Osteoblast (primary cell): ENCODE results near the gene NECTIN2. TPM values are rescaled to one million over a fixed set of nuclear protein-coding genes. Genes with fewer than 3 reads are reported as not detected.
"Not testable (repeated sequence)": the region's sequence is repeated elsewhere in the genome, so short reads cannot be mapped to it uniquely, and the experiment has no call there.

ENCODE experiments used
- DNase-seq: peaks from one replicate; pipeline ENCODE4 v3.0.0; 2011; ENCODE audit warnings: low spot score, mixed read lengths; ENCODE audit not compliant: insufficient read length; ENCODE audit errors: missing footprints
- H2AFZ ChIP-seq: 2 replicates; pipeline ENCODE4 v1.6.0; 2011; ENCODE audit warnings: mild to moderate bottlenecking, low read length
- H3K27ac ChIP-seq: 2 replicates; pipeline ENCODE4 v1.5.1; 2011; ENCODE audit warnings: mild to moderate bottlenecking, low read depth, low read length, moderate library complexity
- H3K27me3 ChIP-seq: 2 replicates; pipeline ENCODE4 v1.6.0; 2012; ENCODE audit warnings: mild to moderate bottlenecking, control low read depth, inconsistent platforms, low read length, moderate library complexity; ENCODE audit not compliant: insufficient read depth
- H3K36me3 ChIP-seq: 2 replicates; pipeline ENCODE4 v1.5.1; 2011; ENCODE audit warnings: mild to moderate bottlenecking, low read length, control low read depth, moderate library complexity; ENCODE audit not compliant: insufficient read depth
- H3K4me1 ChIP-seq: 2 replicates; pipeline ENCODE4 v1.5.1; 2011; ENCODE audit warnings: mild to moderate bottlenecking, low read length, control low read depth, moderate library complexity; ENCODE audit not compliant: insufficient read depth
- H3K4me2 ChIP-seq: 2 replicates; pipeline ENCODE4 v1.6.0; 2011; ENCODE audit warnings: mild to moderate bottlenecking, low read length; ENCODE audit not compliant: insufficient read depth
- H3K4me3 ChIP-seq: fragments of 200-600 bp; sonication (generic); 3 replicates; pipeline ENCODE4 v1.5.1; 2012; ENCODE audit warnings: mild to moderate bottlenecking, low read length, inconsistent platforms; ENCODE audit not compliant: insufficient read depth
- H3K79me2 ChIP-seq: 2 replicates; pipeline ENCODE4 v1.6.0; 2012; ENCODE audit warnings: mild to moderate bottlenecking, low read length, control low read depth, inconsistent platforms; ENCODE audit not compliant: insufficient read depth
- H3K9me3 ChIP-seq: 2 replicates; pipeline ENCODE4 v1.5.1; 2011; ENCODE audit warnings: low read depth, low read length, control low read depth
- H4K20me1 ChIP-seq: 2 replicates; pipeline ENCODE4 v1.6.0; 2012; ENCODE audit warnings: mild to moderate bottlenecking, low read length, control low read depth; ENCODE audit not compliant: insufficient read depth
- CTCF ChIP-seq: IDR thresholded peaks from 2 replicates; pipeline ENCODE4 v1.5.1; 2011; ENCODE audit warnings: mild to moderate bottlenecking, low read depth, low read length, moderate library complexity; ENCODE audit errors: extremely low read depth
- total RNA-seq: library from RNA; depleted of rRNA; stranded (reverse); fragments of >200 nt; gene quantifications from 2 replicates; pipeline ENCODE4 v1.2.3, GENCODE V29; 2012

Gene NECTIN2
- total RNA-seq, 1 donor = 46.0 TPM

- no peak for TF ChIP-seq CTCF
- Histone ChIP-seq H3K79me2 (no peaks in the 10 kb centered on the region), H3K4me3 (no peak overlapping the region)
Measured at GRCh38 chr19:44908074-44908835, 62.2 kb downstream of the NECTIN2 start.

GRCh38 chr19:44908836-44909261 is 62.8 kb downstream of the NECTIN2 start:
- Histone ChIP-seq H3K4me1 (peaks cover 8% of the 10 kb centered on the region), H3K27ac (no peak overlapping the region), H3K36me3 (no peaks in the 10 kb centered on the region), H3K4me3 (no peak overlapping the region), H3K27me3 (peaks cover 14% of the 10 kb centered on the region), H3K4me2 (no peak overlapping the region), H3K9me3 (no peaks in the 10 kb centered on the region), H4K20me1 (peaks cover 3% of the 10 kb centered on the region), H2AFZ (no peak overlapping the region), H3K79me2 (no peaks in the 10 kb centered on the region)
- no peak for TF ChIP-seq CTCF
- DNase-seq = peak; percentile 57

More at GRCh38 chr19:44908074-44908835, 62.2 kb downstream of the NECTIN2 start:
- Histone ChIP-seq H4K20me1 (peaks cover 5% of the 10 kb centered on the region), H3K27me3 (peaks cover 14% of the 10 kb centered on the region), H3K4me2 (no peak overlapping the region), H2AFZ (no peak overlapping the region), H3K4me1 (peaks cover 10% of the 10 kb centered on the region), H3K36me3 (no peaks in the 10 kb centered on the region), H3K9me3 (no peaks in the 10 kb centered on the region), H3K27ac (no peak overlapping the region)
- peak; percentile 69 for DNase-seq

- H3K9me3 ChIP-seq = no peaks in the 10 kb centered on the region
- H4K20me1 ChIP-seq = no peaks in the 10 kb centered on the region
- peaks cover 7% of the 10 kb centered on the region for H3K4me1 ChIP-seq
- no peaks in the 10 kb centered on the region for H3K36me3 ChIP-seq
- H3K4me2 ChIP-seq = no peak overlapping the region
- no peak overlapping the region for H2AFZ ChIP-seq
- H3K27ac ChIP-seq = no peak overlapping the region
- DNase-seq = peak; percentile 44
- no peak overlapping the region for H3K4me3 ChIP-seq
- H3K79me2 ChIP-seq = no peaks in the 10 kb centered on the region
- TF ChIP-seq CTCF = no peak
- peaks cover 14% of the 10 kb centered on the region for H3K27me3 ChIP-seq
Measured at GRCh38 chr19:44909775-44910174, 63.7 kb downstream of the NECTIN2 start.

- not testable (repeated sequence) for H2AFZ ChIP-seq, H3K4me1 ChIP-seq, H3K27ac ChIP-seq, H3K4me3 ChIP-seq, H3K4me2 ChIP-seq, H3K36me3 ChIP-seq, H3K79me2 ChIP-seq, H3K9me3 ChIP-seq, H3K27me3 ChIP-seq, H4K20me1 ChIP-seq
- peak; percentile 38 for DNase-seq
Measured at GRCh38 chr19:44911896-44912295, 65.8 kb downstream of the NECTIN2 start.
